ENCODE data around the gene ERVW-1. TPM values are rescaled to one million over a fixed set of nuclear protein-coding genes. Genes with fewer than 3 reads are reported as not detected.

Gene ERVW-1
- total RNA-seq, 1 donor from 2014 or later: not detected

DNA sequence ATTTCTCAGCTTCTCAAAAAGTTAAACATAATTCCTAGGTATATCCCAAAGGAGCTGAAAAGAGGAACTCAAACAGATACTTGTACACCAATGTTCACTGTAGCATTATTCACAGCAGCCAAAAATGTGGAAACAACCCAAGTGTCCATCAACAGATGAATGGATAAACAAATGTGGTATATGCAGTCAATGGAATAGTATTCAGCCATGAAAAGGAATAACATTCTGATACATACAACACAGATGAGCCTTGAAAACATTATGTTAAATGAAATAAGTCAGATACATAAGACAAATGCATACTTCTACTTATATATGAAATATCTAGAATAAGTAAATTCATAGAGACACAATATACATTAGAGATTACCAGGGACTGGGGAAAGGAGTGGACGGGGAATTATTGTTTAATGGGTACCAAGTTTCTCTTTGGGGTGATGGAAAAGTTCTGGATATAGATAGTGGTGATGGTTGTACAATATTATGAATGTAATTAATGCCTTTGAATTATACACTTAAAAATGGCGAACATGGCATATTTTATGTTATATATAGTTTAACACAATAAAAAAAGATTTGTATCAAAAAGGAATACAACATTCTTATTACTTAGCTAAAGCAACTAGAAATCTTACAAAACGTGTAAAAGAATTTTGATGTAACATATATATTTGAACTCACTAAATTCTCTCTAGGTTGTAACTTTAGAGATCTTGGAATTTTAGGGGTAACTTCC lies 35.6 kb upstream of the ERVW-1 start:
- Histone ChIP-seq H3K36me3 (peaks cover 9% of the 10 kb centered on the region), H3K27me3 (no peaks in the 10 kb centered on the region), H3K9ac (no peak overlapping the region), H3K4me2 (no peak overlapping the region), H2AFZ (replicated peaks) (no peak overlapping the region), H3K4me3 (no peak overlapping the region), H3K27ac (no peak overlapping the region), H3F3A (ENCODE audit: low read depth) (no peaks in the 10 kb centered on the region), H4K20me1 (ENCODE audit: low read depth) (no peaks in the 10 kb centered on the region), H3K4me1 (no peaks in the 10 kb centered on the region), H3K79me2 (ENCODE audit: low read depth) (no peaks in the 10 kb centered on the region), H3K9me3 (ENCODE audit: low read depth) (no peaks in the 10 kb centered on the region)
- Mint-ChIP-seq H3K4me3 (no peak overlapping the region), H3K36me3 (peaks cover 16% of the 10 kb centered on the region), H3K4me1 (no peaks in the 10 kb centered on the region), H3K27me3 (ENCODE audit: insufficient read depth, low read depth) (no peaks in the 10 kb centered on the region), H3K9me3 (no peaks in the 10 kb centered on the region), H3K27ac (no peak overlapping the region)
- DNase-seq (ENCODE audit: low spot score): no peak
- TF ChIP-seq EZH2 (IDR thresholded peaks at IDR 0.05): no peak
- no peak for TF ChIP-seq EZH2phosphoT487 (IDR thresholded peaks at IDR 0.05)
- TF ChIP-seq, protein P1, sequence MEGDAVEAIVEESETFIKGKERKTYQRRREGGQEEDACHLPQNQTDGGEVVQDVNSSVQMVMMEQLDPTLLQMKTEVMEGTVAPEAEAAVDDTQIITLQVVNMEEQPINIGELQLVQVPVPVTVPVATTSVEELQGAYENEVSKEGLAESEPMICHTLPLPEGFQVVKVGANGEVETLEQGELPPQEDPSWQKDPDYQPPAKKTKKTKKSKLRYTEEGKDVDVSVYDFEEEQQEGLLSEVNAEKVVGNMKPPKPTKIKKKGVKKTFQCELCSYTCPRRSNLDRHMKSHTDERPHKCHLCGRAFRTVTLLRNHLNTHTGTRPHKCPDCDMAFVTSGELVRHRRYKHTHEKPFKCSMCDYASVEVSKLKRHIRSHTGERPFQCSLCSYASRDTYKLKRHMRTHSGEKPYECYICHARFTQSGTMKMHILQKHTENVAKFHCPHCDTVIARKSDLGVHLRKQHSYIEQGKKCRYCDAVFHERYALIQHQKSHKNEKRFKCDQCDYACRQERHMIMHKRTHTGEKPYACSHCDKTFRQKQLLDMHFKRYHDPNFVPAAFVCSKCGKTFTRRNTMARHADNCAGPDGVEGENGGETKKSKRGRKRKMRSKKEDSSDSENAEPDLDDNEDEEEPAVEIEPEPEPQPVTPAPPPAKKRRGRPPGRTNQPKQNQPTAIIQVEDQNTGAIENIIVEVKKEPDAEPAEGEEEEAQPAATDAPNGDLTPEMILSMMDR (IDR thresholded peaks at IDR 0.05): no peak

DNA sequence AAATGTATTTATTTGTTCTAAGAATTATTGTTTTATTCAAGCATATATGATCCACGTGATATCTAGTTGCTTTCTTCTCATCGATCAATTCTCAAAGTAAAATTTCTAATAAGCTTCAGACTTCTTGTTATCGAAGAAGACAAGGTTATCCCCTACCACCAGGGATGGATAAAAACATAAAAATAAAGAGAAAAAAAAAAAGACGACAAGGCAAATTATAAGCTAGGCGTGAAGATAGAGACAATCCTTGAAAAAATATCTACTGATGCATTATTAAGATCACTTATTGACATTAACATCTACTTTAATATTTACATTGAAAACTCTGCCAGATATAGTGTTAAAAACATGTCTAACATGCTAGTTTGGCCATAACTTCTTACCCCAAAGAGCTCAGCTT lies 31.2 kb upstream of the ERVW-1 start:
- H2AFZ ChIP-seq (replicated peaks): no peak overlapping the region
- no peaks in the 10 kb centered on the region for H4K20me1 ChIP-seq (ENCODE audit: low read depth)
- no peaks in the 10 kb centered on the region for H3F3A ChIP-seq (ENCODE audit: low read depth)
- TF ChIP-seq, protein P1 (IDR thresholded peaks at IDR 0.05): no peak
- TF ChIP-seq EZH2phosphoT487 (IDR thresholded peaks at IDR 0.05): no peak
- no peak for TF ChIP-seq EZH2 (IDR thresholded peaks at IDR 0.05)
- DNase-seq (ENCODE audit: low spot score): no peak
- H3K36me3 Mint-ChIP-seq: peaks cover 6% of the 10 kb centered on the region
- H3K9ac ChIP-seq: no peak overlapping the region
- no peaks in the 10 kb centered on the region for H3K79me2 ChIP-seq (ENCODE audit: low read depth)
- no peak overlapping the region for H3K27ac ChIP-seq
- no peaks in the 10 kb centered on the region for H3K4me1 Mint-ChIP-seq
- peaks cover 13% of the 10 kb centered on the region for H3K36me3 ChIP-seq
- H3K4me1 ChIP-seq: no peaks in the 10 kb centered on the region
- H3K27ac Mint-ChIP-seq: no peak overlapping the region
- H3K4me3 Mint-ChIP-seq: no peak overlapping the region
- no peak overlapping the region for H3K4me3 ChIP-seq
- H3K9me3 Mint-ChIP-seq: no peaks in the 10 kb centered on the region
- H3K4me2 ChIP-seq: no peak overlapping the region
- H3K27me3 Mint-ChIP-seq (ENCODE audit: insufficient read depth, low read depth): no peaks in the 10 kb centered on the region
- no peaks in the 10 kb centered on the region for H3K9me3 ChIP-seq (ENCODE audit: low read depth)
- H3K27me3 ChIP-seq: no peaks in the 10 kb centered on the region

DNA sequence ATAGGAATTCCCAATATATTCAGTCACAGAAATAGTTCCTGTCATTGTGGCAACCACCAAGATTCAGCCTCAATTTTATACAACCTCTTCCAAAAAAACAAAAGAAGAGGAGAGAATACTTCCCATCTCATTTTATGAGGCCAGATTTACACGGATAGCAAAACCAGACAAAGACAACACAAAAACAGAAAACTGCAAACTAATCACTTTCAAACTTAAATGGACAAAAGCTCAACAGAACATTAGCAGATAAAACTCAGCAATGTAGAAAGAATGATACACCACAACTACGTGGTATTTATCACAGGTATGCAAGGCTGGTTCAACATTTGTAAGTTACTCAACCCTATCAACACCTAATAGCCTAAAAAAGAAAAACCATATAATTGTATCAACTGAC lies 28.6 kb upstream of the ERVW-1 start:
- H3K27ac ChIP-seq: no peak overlapping the region
- no peak overlapping the region for H3K4me3 Mint-ChIP-seq
- no peaks in the 10 kb centered on the region for H4K20me1 ChIP-seq (ENCODE audit: low read depth)
- no peaks in the 10 kb centered on the region for H3K9me3 ChIP-seq (ENCODE audit: low read depth)
- TF ChIP-seq EZH2 (IDR thresholded peaks at IDR 0.05): no peak
- TF ChIP-seq, protein P1 (IDR thresholded peaks at IDR 0.05): no peak
- no peak for TF ChIP-seq EZH2phosphoT487 (IDR thresholded peaks at IDR 0.05)
- H3K9ac ChIP-seq: no peak overlapping the region
- H3K4me1 Mint-ChIP-seq: no peaks in the 10 kb centered on the region
- H3K36me3 ChIP-seq: peaks cover 3% of the 10 kb centered on the region
- no peaks in the 10 kb centered on the region for H3K9me3 Mint-ChIP-seq
- H3K4me2 ChIP-seq: no peak overlapping the region
- H3K27ac Mint-ChIP-seq: no peak overlapping the region
- peaks cover 3% of the 10 kb centered on the region for H3K36me3 Mint-ChIP-seq
- no peaks in the 10 kb centered on the region for H3K4me1 ChIP-seq
- DNase-seq (ENCODE audit: low spot score): no peak
- H3K4me3 ChIP-seq: no peak overlapping the region
- no peaks in the 10 kb centered on the region for H3K79me2 ChIP-seq (ENCODE audit: low read depth)
- no peaks in the 10 kb centered on the region for H3K27me3 Mint-ChIP-seq (ENCODE audit: insufficient read depth, low read depth)
- H3K27me3 ChIP-seq: no peaks in the 10 kb centered on the region
- no peak overlapping the region for H2AFZ ChIP-seq (replicated peaks)
- no peaks in the 10 kb centered on the region for H3F3A ChIP-seq (ENCODE audit: low read depth)
